NB4 (cell line): ENCODE results near the gene BUB1.

Experiments
- DNase-seq: peaks from one replicate; pipeline ENCODE4 v3.0.0; 2010; ENCODE audit warnings: low read depth
- H3K4me3 ChIP-seq: one replicate; pipeline ENCODE4 v1.5.1; 2011; ENCODE audit warnings: mild to moderate bottlenecking, low read depth, low read length, moderate library complexity
- MAX ChIP-seq: IDR thresholded peaks from 2 replicates; pipeline ENCODE4 v1.6.1; 2011; ENCODE audit warnings: low read depth, low read length
- MYC ChIP-seq: IDR thresholded peaks from 2 replicates; pipeline ENCODE4 v1.6.1; 2011; ENCODE audit warnings: low read depth, low read length
- POLR2A ChIP-seq: IDR thresholded peaks from 2 replicates; pipeline ENCODE4 v1.6.1; 2011; ENCODE audit warnings: mild to moderate bottlenecking; ENCODE audit not compliant: insufficient read length; ENCODE audit errors: extremely low read depth
- TF ChIP-seq, protein P1 (sequence below): IDR thresholded peaks from one replicate; pipeline ENCODE4 v1.5.1; 2012; ENCODE audit warnings: low read depth, low read length

Gene BUB1

GRCh38 chr2:110677530-110678456 lies at the start of gene BUB1:
Gene BUB1, minus strand, starts transcription at chr2:110678063. Its CDS starts 68 bp downstream, at chr2:110677995.
- DNase-seq, result peak; percentile 98
- TF ChIP-seq POLR2A, result peak; percentile 97
- peak; percentile 68 for TF ChIP-seq MAX
- TF ChIP-seq, protein P1, sequence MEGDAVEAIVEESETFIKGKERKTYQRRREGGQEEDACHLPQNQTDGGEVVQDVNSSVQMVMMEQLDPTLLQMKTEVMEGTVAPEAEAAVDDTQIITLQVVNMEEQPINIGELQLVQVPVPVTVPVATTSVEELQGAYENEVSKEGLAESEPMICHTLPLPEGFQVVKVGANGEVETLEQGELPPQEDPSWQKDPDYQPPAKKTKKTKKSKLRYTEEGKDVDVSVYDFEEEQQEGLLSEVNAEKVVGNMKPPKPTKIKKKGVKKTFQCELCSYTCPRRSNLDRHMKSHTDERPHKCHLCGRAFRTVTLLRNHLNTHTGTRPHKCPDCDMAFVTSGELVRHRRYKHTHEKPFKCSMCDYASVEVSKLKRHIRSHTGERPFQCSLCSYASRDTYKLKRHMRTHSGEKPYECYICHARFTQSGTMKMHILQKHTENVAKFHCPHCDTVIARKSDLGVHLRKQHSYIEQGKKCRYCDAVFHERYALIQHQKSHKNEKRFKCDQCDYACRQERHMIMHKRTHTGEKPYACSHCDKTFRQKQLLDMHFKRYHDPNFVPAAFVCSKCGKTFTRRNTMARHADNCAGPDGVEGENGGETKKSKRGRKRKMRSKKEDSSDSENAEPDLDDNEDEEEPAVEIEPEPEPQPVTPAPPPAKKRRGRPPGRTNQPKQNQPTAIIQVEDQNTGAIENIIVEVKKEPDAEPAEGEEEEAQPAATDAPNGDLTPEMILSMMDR, result no peak
- peak; percentile 74 for TF ChIP-seq MYC
- peak within 1 kb of the TSS; percentile 95 for H3K4me3 ChIP-seq

DNA sequence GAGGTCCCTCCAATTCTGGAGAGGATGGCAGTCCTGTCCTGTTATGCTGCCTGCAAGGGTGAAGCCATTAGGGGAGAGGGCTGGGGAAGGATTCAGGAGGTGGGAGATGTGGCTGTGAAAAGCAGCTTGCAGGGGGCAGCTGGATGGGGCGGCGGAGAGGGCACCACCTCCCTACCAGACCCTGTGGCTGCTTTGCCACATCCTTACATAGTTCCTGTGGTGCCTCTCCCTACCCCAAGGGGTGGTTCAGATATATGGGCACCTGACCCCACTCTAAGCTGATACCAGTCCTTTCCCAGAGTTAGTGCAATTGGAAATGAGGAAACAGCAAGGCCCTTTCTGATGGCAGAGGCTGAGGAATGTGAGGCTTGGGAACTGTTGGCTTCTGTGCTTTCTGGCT lies 48.4 kb upstream of the BUB1 start:
- H3K4me3 ChIP-seq, result no peak overlapping the region
- DNase-seq, result no peak
- TF ChIP-seq MAX, result no peak
- no peak for TF ChIP-seq MYC
- no peak for TF ChIP-seq POLR2A
- TF ChIP-seq, protein P1, result no peak

DNA sequence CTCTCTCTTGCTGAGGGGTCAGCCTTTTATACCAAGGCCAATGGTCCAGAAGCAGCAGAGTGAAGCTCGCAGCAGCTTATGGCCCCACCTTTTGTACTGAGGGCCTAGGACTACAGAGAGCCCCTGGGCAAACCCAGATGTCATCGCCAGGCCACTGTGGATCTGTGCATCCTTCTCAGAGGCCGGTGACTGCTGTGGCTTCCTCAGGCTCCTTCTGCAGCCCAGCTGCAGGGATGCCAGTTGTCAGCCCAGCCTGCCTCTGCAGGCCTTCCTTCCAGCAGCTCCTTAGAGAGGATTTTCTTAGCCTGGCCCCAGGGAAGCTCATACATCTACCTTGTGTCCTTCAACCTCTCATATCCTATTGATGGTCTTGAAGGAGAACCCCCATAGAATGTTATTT lies 48.0 kb upstream of the BUB1 start:
- TF ChIP-seq MAX (no peak), POLR2A (no peak), MYC (no peak)
- TF ChIP-seq, protein P1, result no peak
- no peak overlapping the region for H3K4me3 ChIP-seq
- no peak for DNase-seq

DNA sequence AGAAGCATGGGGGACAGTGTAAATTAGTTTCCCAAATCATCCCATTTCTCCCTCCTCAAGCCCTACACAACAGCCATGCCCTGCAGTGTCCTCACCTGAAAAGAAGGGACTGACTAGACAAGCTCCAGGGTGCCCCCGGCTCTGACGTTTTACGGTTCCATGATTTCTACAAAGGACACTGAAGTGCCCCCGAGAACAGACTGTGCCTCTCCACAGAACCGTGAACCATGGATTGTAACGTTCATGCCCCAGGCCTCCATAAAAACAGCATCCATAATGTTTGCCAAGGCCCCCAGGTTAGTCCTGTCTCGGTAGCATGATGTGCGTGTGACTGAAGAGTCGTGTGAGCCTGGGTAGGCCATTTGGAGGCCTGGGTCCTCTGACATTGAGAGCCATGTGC lies 47.5 kb upstream of the BUB1 start:
- DNase-seq, result no peak
- no peak for TF ChIP-seq POLR2A
- no peak overlapping the region for H3K4me3 ChIP-seq

- DNase-seq, result no peak
- TF ChIP-seq, protein P1, result no peak
- TF ChIP-seq MYC (no peak), POLR2A (no peak), MAX (no peak)
- H3K4me3 ChIP-seq, result no peak overlapping the region
These were observed 47.0 kb upstream of the BUB1 start for GRCh38 chr2:110724820-110725219.

GRCh38 chr2:110720547-110720946 lies 42.7 kb upstream of the BUB1 start:
- no peak overlapping the region for H3K4me3 ChIP-seq
- TF ChIP-seq POLR2A (no peak), MAX (no peak), MYC (no peak)
- TF ChIP-seq, protein P1, result no peak
- DNase-seq, result no peak
